NCI-H1417 (cell line): Measurements from ENCODE around the gene GLRX5.
"Not testable (repeated sequence)": the region's sequence is repeated elsewhere in the genome, so short reads cannot be mapped to it uniquely, and the experiment has no call there.

Experiments
- DNase-seq, 3 experiments: peaks; one replicate each; lab custom pipeline; 2025; lab: John Stamatoyannopoulos, UW

Gene GLRX5

GRCh38 chr14:95498622-95499353, 36.1 kb upstream of the GLRX5 start:
- DNase-seq = no peak

GRCh38 chr14:95499354-95499750, 35.5 kb upstream of the GLRX5 start:
- no peak for DNase-seq

GRCh38 chr14:95500201-95500681, 34.6 kb upstream of the GLRX5 start:
- DNase-seq = no peak

GRCh38 chr14:95500772-95501401, 34.0 kb upstream of the GLRX5 start:
- no peak for DNase-seq

GRCh38 chr14:95502381-95502950, 32.4 kb upstream of the GLRX5 start:
- no peak for DNase-seq

- no peak for DNase-seq
Measured at GRCh38 chr14:95503365-95504134, 31.3 kb upstream of the GLRX5 start.

- DNase-seq = no peak
Measured at GRCh38 chr14:95504135-95505029, 30.5 kb upstream of the GLRX5 start.

- no peak for DNase-seq
Measured at GRCh38 chr14:95505030-95505589, 29.7 kb upstream of the GLRX5 start.

- DNase-seq = no peak
Measured at GRCh38 chr14:95507174-95507573, 27.7 kb upstream of the GLRX5 start.

- no peak for DNase-seq
Measured at GRCh38 chr14:95507701-95508103, 27.1 kb upstream of the GLRX5 start.

GRCh38 chr14:95508377-95508776, 26.5 kb upstream of the GLRX5 start:
- no peak for DNase-seq

- no peak for DNase-seq
Measured at GRCh38 chr14:95509495-95509894, 25.4 kb upstream of the GLRX5 start.

GRCh38 chr14:95510344-95510743, 24.5 kb upstream of the GLRX5 start:
- DNase-seq = not testable (repeated sequence)

- no peak for DNase-seq
Measured at GRCh38 chr14:95510804-95511203, 24.0 kb upstream of the GLRX5 start.

- no peak for DNase-seq
Measured at GRCh38 chr14:95511687-95512086, 23.2 kb upstream of the GLRX5 start.

GRCh38 chr14:95513291-95513690, 21.6 kb upstream of the GLRX5 start:
- no peak for DNase-seq

- peak; percentile 91 to 98 (median 93) for DNase-seq
Measured at GRCh38 chr14:95514131-95515079, 20.4 kb upstream of the GLRX5 start.

- DNase-seq = peak in 2 of 3 experiments; percentile 93 to 97
Measured at GRCh38 chr14:95515080-95515489, 19.8 kb upstream of the GLRX5 start.

GRCh38 chr14:95515596-95516552, 19.0 kb upstream of the GLRX5 start:
- DNase-seq = peak; percentile 67 to 79 (median 78)
